Chondrocyte (in vitro differentiated cells): Measurements from ENCODE around the gene C12orf50. TPM values are rescaled to one million over a fixed set of nuclear protein-coding genes. Genes with fewer than 3 reads are reported as not detected.
"Not testable (repeated sequence)": the region's sequence is repeated elsewhere in the genome, so short reads cannot be mapped to it uniquely, and the experiment has no call there.

Experiments used
- DNase-seq: peaks from one replicate; pipeline ENCODE4 v3.0.0; 2021; ENCODE audit warnings: mixed read lengths, low spot score
- H3K27ac Mint-ChIP-seq: one replicate; pipeline ENCODE4 v1.8.0; 2021; ENCODE audit warnings: mild to moderate bottlenecking, moderate library complexity, mixed read lengths; ENCODE audit not compliant: unreplicated experiment
- H3K27me3 Mint-ChIP-seq: 2 replicates; pipeline ENCODE4 v1.8.0; 2021; ENCODE audit warnings: low read depth, mixed read lengths
- H3K36me3 Mint-ChIP-seq: 2 replicates; pipeline ENCODE4 v1.8.0; 2021; ENCODE audit warnings: low read depth, mixed read lengths
- H3K4me1 Mint-ChIP-seq: 2 replicates; pipeline ENCODE4 v1.8.0; 2021; ENCODE audit warnings: low read depth, mild to moderate bottlenecking, mixed read lengths
- H3K4me3 Mint-ChIP-seq: one replicate; pipeline ENCODE4 v1.8.0; 2021; ENCODE audit warnings: mild to moderate bottlenecking, moderate library complexity, mixed read lengths; ENCODE audit not compliant: unreplicated experiment
- H3K9me3 Mint-ChIP-seq: 2 replicates; pipeline ENCODE4 v1.8.0; 2021; ENCODE audit warnings: low read depth, mixed read lengths
- total RNA-seq: library from RNA; stranded (reverse); gene quantifications from 3 replicates; pipeline ENCODE4 v1.2.1, GENCODE V29; 2021
- TF ChIP-seq, protein P1 (sequence below): fragments of 200-600 bp; sonication (generic); IDR thresholded peaks from 2 replicates; pipeline ENCODE4 v1.5.0; 2021; ENCODE audit warnings: antibody characterized with exemption, mild to moderate bottlenecking, moderate library complexity

Gene C12orf50
- total RNA-seq, 1 donor from 2014 or later = not detected

DNA sequence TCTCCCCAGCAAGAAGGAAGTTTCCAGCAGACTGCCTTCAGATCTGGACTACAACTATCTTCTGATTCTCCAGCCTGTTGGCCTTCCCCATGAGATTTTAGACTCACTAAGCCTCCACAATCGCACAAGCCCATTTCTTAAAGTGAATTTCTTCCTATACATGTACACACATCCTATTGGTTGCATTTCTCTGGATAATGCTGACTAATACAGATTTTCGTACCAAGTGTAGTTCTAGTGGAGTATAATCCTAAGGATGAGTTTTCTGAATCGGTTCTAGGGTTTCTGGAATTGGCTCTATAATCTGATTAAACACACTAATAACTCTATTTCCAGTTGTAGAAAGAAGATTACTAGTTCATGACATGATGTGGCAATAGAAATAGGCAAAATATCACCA lies 53.3 kb downstream of the C12orf50 start:
- Mint-ChIP-seq H3K27me3 (no peaks in the 10 kb centered on the region), H3K36me3 (peaks cover 2% of the 10 kb centered on the region), H3K4me3 (no peak overlapping the region), H3K4me1 (peaks cover 4% of the 10 kb centered on the region), H3K27ac (no peak overlapping the region), H3K9me3 (peaks cover 14% of the 10 kb centered on the region)
- DNase-seq = no peak
- TF ChIP-seq, protein P1, sequence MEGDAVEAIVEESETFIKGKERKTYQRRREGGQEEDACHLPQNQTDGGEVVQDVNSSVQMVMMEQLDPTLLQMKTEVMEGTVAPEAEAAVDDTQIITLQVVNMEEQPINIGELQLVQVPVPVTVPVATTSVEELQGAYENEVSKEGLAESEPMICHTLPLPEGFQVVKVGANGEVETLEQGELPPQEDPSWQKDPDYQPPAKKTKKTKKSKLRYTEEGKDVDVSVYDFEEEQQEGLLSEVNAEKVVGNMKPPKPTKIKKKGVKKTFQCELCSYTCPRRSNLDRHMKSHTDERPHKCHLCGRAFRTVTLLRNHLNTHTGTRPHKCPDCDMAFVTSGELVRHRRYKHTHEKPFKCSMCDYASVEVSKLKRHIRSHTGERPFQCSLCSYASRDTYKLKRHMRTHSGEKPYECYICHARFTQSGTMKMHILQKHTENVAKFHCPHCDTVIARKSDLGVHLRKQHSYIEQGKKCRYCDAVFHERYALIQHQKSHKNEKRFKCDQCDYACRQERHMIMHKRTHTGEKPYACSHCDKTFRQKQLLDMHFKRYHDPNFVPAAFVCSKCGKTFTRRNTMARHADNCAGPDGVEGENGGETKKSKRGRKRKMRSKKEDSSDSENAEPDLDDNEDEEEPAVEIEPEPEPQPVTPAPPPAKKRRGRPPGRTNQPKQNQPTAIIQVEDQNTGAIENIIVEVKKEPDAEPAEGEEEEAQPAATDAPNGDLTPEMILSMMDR = no peak

GRCh38 chr12:87967871-87968270 lies 61.3 kb downstream of the C12orf50 start:
- H3K27me3 Mint-ChIP-seq = no peaks in the 10 kb centered on the region
- peaks cover 5% of the 10 kb centered on the region for H3K9me3 Mint-ChIP-seq
- TF ChIP-seq, protein P1 = no peak
- H3K27ac Mint-ChIP-seq = no peak overlapping the region
- no peak for DNase-seq
- H3K4me3 Mint-ChIP-seq = no peak overlapping the region
- peaks cover 4% of the 10 kb centered on the region for H3K36me3 Mint-ChIP-seq
- H3K4me1 Mint-ChIP-seq = peaks cover 2% of the 10 kb centered on the region

DNA sequence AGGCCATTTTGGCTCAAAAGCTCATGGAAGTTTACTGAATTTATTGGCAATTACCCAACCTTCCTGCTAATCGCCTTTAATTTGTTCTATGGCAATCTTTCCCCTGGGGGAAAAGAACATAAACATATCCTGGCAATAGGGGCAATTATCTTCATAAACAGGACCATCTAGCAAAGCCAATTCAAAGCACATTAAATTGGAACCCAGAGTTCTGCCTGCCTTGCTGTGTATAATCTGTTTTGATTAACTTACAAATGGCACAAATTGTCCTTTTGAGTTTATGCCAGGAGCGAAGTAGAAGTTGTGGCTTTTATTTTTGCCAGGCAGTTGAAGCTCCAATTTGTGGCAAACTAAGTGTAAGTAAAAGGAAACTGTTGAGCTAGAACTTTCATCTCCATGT lies 68.6 kb downstream of the C12orf50 start:
- Mint-ChIP-seq H3K27me3 (peaks cover 14% of the 10 kb centered on the region), H3K9me3 (peaks cover 3% of the 10 kb centered on the region), H3K4me1 (no peaks in the 10 kb centered on the region), H3K36me3 (peaks cover 5% of the 10 kb centered on the region), H3K4me3 (no peak overlapping the region), H3K27ac (no peak overlapping the region)
- TF ChIP-seq, protein P1 = no peak
- DNase-seq = no peak

DNA sequence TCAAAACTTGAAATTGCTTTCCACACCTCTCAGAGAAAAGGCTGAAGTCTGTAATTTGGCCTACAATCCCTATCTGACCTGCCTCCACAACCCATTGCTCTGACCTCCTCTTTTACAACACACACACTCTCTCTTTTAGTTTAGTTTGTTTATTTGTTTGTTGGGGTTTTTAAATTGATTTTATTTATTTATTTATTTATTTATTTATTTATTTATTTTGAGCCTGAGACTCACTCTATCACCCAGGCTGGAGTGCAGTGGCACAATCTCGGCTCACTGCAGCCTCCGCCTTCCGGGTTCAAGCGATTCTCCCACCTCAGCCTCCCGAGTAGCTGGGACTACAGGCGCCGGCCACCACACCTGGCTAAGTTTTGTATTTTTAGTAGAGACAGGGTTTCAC lies 75.2 kb downstream of the C12orf50 start:
- H3K9me3 Mint-ChIP-seq, H3K27ac Mint-ChIP-seq, H3K4me3 Mint-ChIP-seq, H3K4me1 Mint-ChIP-seq, H3K36me3 Mint-ChIP-seq, H3K27me3 Mint-ChIP-seq: not testable (repeated sequence)
- peak; percentile 38 for DNase-seq

DNA sequence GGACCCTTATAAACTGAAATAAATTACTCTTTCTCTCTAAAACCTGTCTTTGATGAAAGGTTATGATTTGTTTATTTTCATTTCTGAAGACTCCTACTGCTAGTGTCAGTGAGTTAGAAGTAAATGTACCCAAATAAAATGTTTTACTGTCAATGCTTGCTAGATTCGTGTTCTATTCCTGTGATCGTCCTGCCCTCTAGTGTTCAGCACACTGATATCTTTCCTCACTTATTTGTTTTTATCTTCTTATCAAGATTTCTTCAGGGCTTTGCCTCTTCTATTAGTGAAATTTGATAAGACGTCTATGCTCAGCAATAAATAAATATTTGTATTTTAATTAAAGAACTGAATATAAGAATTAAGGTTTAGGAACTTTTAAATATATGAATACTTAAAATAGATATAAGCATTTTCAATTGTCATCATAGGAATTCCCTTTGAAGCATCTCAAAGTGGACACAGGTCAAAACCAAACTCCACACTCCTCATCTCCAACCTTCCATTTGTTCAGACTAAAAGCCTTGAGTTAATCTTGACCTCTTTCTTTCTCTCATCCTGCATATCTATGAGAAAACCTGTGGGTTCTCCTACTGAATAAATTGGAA lies 75.8 kb downstream of the C12orf50 start:
- Mint-ChIP-seq H3K27me3 (peaks cover 9% of the 10 kb centered on the region), H3K27ac (no peak overlapping the region), H3K4me3 (no peak overlapping the region), H3K4me1 (no peaks in the 10 kb centered on the region), H3K9me3 (no peaks in the 10 kb centered on the region), H3K36me3 (no peaks in the 10 kb centered on the region)
- TF ChIP-seq, protein P1 = peak; percentile 88
- no peak for DNase-seq

DNA sequence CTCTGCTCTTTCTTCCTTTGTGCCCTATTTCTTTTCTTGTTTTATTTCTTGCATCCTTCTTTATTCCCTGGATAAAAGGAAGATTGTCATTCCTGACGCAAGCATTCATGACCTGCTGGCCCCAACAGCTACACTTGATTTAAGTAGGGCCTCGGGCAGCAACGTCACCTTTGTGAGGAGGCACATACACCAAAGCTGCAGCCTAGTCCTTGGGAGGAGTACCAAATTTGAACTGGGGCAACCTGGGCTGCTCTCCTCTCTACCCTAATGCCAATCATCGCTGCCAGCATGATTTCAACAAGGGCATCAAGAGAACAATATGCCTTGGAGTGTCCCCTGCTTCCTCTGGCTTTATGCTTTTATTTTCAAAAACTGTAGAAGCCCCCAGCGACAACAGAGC lies 76.4 kb downstream of the C12orf50 start:
- H3K4me3 Mint-ChIP-seq = no peak overlapping the region
- no peak overlapping the region for H3K27ac Mint-ChIP-seq
- DNase-seq = no peak
- no peaks in the 10 kb centered on the region for H3K36me3 Mint-ChIP-seq
- no peaks in the 10 kb centered on the region for H3K9me3 Mint-ChIP-seq
- H3K27me3 Mint-ChIP-seq = peaks cover 9% of the 10 kb centered on the region
- no peaks in the 10 kb centered on the region for H3K4me1 Mint-ChIP-seq
- TF ChIP-seq, protein P1 = no peak
